GM21447 (cell line): ENCODE measurements around the gene RNF43.

ENCODE experiments used
- ATAC-seq: cut with Tn5 transposase; IDR thresholded peaks from one replicate; pipeline ENCODE4 v1.9.1; 2021; ENCODE audit not compliant: unreplicated experiment

Gene RNF43

DNA sequence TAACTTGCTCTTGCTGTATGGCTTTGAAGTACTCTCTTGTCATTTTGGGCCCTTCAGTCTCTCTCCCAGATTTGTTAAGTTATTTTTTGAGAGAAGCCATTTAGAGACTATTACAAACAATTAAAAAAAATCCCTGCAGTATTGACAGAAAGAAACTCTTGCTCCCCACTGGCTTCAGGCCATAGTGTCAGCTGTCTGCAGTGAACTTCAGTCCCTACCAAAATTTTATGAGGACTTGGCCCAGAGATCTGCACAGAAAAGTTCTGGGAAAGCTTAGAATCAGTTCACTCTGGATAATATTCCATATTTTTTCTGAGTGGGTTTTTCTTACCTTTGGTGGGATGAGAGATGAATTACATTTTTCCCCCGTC is 34.5 kb downstream of the RNF43 start:
- no peak for ATAC-seq

DNA sequence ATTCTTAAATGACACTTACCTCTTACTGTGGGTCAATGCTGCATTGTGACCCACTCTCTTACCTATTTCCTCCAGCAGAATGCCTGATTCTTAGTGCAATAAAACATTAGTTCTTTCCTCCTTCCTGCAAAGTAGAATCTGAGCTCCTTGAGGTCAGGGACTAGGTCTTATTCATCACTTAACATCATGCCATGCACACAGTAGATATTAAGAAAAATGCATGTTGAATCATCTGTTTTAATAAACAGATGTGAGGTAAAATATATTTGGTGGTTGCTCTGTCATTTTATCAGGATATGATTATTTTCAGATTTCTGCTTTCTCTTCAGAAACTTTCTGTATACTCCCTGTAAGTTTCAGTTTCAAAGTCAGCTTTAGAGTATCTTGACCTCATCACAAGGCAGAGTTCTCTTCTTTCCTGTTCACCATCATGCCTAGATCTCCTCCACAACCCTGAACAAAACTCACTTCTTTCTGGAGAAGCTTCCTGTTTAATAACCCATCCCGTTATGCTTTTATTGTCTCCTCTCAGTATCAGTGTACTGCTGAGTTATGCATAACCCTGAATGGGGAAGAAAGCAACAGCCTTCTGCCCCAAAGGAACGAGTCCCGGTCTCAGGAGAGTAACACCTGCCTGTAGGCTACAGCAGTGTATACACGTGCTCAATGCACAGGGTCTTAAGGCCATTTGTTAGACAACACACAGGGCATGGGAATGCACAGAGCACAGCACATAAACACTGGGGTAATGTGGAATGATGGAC is 35.0 kb downstream of the RNF43 start:
- no peak for ATAC-seq

DNA sequence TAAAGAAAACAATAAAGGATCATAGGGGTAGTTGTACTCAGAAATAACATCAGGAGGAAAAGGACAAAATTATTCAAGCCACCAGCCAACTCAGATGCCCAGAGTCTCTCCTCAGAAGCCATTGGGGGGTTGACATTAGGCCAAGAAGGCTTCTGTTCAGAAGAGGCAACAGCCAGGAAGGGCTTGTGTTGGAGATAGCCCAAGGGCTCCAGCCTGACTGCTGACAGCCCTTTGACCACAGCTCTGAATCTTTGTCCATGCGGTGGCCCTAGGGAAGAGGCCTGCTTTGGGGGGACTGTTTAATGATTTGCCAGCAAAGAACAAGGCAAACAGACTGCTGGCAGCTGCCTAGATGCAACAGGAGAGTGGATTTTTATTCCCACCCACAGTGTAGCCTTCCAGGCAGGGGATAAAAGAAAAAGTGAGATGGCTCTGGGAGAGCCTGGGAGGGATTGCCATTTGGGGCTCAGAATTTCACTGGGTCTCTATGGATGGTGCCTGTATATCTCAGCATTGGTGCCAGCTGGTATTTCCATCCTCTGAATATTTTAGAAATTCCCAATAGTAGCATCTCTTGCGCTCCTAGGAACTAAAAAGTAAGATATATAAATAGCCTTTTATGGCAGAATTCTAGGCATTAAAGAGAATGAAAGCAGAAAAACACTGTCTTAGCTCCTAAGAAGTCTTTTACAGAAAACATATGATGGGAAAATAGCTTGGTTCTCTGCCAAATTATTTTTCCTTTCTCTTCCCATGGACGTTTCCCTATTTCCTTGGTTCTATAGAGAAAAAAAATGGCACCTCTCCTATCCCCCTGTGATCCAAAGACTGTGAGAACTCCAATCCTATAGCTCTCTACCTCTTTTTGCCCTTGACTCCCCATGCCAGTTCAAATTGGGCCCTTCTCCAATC is 36.0 kb downstream of the RNF43 start:
- no peak for ATAC-seq

- ATAC-seq: no peak
Measured at GRCh38 chr17:58380207-58381123, 36.9 kb downstream of the RNF43 start.

GRCh38 chr17:58379511-58379824 is 37.9 kb downstream of the RNF43 start:
- ATAC-seq: no peak

DNA sequence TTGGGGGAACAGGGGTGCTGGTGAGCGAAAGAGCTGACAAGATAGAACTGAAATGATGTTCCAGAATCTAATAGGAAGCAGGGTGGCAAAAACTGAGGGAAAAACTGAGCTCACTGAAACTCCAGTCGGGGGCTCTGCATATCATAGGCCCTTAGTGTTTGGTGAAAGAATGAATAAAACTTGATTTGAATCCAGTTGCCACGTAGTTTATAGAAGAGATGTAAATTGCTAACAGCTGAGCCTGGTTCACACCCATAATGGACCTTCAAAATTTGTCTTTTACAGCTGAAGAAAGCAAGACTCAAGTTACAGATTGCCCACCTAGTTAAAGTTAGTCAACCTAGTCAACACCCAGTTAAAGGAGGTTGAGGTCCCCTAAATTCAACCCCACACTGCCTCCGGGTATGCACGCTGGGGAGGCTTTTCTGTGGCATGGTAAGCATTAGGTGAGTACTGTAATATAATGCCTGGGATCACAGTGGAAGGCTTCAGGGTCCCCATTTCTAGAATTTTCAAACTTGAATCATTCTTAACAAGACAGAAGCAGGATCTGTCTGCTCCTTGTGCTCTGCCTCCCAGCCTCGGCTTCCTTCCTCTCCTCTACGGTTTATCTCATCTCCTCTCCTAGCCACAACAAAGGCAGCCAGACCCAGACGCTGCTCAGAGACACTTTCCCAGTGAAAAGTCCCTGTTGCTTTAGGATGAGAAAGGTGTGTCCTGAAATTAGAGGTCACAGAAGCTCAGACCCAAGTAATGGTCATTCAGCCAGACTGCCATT is 38.4 kb downstream of the RNF43 start:
- ATAC-seq: no peak

GRCh38 chr17:58377661-58378060 is 39.7 kb downstream of the RNF43 start:
- ATAC-seq: no peak

GRCh38 chr17:58377093-58377601 is 40.2 kb downstream of the RNF43 start:
- ATAC-seq: no peak

DNA sequence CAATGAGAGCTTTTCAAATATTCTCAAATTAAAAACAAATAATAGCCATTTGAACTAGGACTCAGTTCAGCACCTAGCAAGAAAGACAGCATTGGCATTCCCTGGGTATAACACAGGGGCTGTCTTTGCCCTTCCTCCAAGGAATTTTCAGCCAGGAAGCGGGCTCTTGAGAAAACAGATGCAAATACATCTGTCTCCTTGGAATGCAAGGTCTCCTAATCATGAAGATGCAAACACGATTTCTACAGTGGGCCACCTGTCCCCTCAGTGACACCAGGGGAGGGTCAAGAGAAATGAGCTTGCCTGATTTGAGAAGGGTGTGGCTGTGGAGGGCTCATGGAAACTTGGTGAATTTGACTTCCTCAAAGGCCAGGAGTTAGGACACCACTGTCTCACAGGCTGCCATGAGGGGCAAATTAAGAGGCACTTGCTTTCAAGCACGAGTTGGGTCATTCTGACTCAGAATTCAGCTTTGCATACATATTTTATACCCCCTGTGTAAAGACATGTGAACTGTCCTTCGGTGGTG is 40.8 kb downstream of the RNF43 start:
- no peak for ATAC-seq

DNA sequence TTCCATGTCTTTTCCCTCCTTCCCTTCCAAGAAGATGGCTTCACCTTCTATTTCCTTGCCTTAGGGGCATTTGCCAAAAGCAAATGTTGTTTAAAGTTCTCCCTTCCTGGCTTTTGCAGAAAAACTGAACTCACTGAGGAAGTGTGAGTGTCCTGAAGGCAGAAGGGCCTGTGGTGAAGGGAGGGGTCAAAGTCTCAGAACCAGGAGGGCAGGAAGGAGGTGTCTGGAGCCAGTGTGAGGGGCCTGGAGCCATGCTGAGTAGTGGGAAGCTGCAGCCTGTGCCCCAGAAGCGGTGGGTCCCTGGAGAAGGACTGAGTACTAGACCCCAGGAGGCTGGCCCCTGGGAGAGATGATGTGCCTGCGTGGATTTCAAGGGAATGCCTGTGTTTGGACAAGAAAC is 41.5 kb downstream of the RNF43 start:
- ATAC-seq: no peak

DNA sequence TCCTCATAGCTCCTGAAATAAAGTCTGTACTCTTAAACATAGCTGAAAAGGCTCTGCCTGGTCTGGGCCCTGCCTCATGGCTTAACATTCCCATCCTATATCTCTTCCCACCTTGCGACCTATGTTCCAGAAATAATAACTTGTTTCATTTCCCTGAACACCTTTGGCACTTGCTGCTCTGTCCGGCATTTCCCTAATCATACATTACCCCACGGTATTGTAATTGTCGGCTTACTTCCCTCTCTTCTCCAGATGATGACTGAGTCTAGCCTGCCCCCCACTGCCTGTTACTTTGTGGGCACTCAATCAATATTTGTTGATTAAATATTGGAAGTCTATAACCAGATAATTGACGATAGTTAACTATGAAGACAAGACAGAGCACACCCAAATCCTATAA is 42.1 kb downstream of the RNF43 start:
- no peak for ATAC-seq

DNA sequence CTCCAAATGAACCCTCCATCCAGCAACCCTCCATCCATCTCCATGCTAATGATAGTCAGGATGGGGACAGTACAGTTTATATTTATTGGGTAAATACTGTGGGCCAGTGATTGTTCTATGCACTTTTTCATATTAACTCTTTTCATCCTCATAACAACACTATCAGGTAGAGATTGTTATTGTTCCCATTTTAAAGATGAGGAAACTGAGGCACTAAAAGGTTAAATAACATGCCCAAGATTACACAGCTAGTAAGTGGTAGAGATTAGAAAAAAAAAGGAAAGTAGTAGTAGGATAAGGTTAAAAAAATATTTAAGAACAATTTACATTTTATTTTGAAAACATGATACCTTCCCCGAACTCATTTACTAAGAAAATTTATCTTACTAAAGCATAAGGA is 43.4 kb downstream of the RNF43 start:
- ATAC-seq: no peak

DNA sequence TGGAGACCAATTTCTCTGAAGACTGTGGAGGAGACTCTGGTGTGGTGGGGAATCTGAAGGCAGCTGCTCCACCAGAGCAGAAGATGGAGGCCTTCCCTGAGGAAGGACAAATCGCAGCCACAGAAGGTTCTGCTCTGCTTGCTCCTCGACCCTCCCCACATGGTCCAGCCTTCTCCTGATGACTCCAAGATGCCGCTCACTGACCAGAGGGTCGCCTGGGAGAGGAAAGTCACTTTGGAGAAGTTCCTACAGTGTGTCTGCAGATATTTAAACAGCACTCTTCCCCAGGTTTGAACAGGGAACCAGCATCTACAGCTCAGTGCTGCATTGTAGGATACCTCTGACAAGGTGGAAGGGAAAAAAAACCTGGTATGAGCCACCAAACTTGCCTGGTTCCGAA is 44.3 kb downstream of the RNF43 start:
- ATAC-seq: no peak

DNA sequence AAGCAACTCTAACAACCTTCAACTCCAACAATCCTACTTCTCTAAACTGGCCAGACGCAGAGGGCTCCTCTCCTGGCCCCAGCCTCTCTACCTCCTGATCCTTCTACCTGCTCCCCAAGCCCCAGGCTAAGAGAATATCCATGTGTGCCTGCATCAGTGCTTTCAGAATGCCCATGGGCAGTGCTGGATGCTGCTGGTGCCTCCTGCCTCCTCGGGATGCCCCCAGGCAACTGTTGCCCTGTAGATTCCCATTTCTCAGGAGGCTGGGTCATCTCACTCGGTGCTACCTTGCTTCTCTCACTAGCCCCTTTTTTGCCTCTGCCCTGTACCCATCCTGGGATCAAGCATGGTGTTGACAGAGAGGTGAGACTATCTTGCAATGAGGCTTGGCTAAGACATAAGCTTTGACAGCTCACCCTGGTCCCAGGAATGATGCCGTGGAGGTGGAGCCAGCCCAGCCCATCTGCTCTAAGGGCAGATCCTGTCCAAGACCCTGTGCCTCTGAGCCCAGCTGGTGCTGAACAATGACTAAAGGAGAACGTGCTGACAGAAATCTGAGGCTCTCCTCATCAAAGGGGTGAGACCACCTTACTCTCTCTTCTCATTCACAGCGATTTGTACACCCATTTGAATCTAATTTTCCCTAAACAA is 45.9 kb downstream of the RNF43 start:
- no peak for ATAC-seq

GRCh38 chr17:58370716-58371115 is 46.6 kb downstream of the RNF43 start:
- ATAC-seq: no peak

GRCh38 chr17:58370309-58370708 is 47.0 kb downstream of the RNF43 start:
- no peak for ATAC-seq

DNA sequence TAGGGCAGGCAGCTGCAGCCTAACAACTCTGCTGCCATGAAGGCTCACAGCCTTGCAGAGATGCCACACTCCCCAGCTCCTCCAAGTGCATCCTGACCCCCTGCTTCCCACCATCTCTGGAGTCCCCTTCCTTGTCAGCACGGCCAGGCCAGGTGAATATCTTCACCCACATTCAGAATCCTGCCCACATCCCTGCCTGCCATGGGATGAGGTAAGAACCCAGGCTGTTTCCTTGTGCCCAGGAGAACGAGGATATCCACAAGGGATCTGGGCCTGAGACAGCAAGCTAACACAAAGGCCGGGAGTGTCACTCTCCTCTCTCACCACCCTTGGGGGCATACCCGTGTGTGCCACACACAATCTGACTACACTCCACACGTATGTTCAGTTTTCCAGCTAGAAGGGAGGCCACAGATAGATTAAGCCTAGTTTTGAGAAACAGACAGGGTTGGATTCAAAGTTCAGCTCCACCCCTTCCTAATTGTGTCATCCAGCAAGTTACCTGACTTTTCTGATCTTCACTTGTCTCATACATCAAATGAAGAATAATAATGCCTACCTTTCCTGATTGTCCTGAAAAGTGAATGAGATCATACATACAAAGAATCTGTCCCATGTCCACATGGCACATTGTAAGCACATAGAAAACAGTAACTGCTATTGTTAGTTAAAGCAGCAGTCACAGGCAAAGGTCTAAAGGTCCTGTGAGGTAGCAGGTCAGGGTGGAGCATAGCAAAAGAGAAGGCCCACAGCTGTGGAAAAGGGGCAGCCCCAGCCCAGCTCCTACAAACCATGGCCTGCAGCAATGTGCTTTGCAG is 47.9 kb downstream of the RNF43 start:
- ATAC-seq: no peak

DNA sequence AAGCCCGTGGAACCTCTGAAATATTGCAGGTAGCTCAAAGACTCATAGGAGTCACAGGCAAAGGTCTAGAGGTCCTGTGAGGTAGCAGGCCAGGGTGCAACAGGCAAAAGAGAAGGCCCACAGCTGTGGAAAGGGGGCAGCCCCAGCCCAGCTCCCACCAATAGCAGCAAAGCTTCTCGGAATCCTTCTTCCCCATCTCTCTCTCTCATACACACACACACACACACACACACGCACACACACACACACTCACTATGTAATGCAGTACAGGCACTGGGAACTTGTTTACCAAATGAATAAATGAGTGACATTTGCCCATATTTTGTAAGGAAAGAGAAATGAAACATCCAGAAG is 48.5 kb downstream of the RNF43 start:
- no peak for ATAC-seq
